ENCODE data around the gene ZCCHC17. TPM values are rescaled to one million over a fixed set of nuclear protein-coding genes. Genes with fewer than 3 reads are reported as not detected.

The ZCCHC17 gene
- total RNA-seq, 1 experiment from 2014 or later: 30.2 TPM

GRCh38 chr1:31289021-31289420, 7.8 kb upstream of the ZCCHC17 start:
- ATAC-seq: no peak
- CTCF ChIA-PET: no interaction called here

GRCh38 chr1:31295874-31296485, 852 bp upstream of the ZCCHC17 start:
- CTCF ChIA-PET: no interaction called here
- TF ChIP-seq CTCF (conservative IDR thresholded peaks at IDR 0.05; ENCODE audit: low read depth, low read length): no peak
- TF ChIP-seq EZH2phosphoT487 (IDR thresholded peaks at IDR 0.05; ENCODE audit: borderline replicate concordance, low read length): no peak
- TF ChIP-seq EZH2 (IDR thresholded peaks at IDR 0.05; ENCODE audit: low read length, unreplicated experiment): no peak
- H3K79me2 ChIP-seq (ENCODE audit: low read length): peaks cover 82% of the 10 kb centered on the region
- intact Hi-C loops (cut with micrococcal nuclease): loop anchor here (2.0 kb wide), 1 partner anchor 39 kb away; no protein-coding TSS in a partner anchor
- DNase-seq: no peak
- H3K4me3 ChIP-seq (ENCODE audit: low read length): peak overlapping the region; percentile 81
- no peaks in the 10 kb centered on the region for H3F3A ChIP-seq (ENCODE audit: low read length, unreplicated experiment)
- H4K20me1 ChIP-seq (ENCODE audit: low read length): no peaks in the 10 kb centered on the region
- H3K27me3 ChIP-seq (ENCODE audit: low read length): no peaks in the 10 kb centered on the region
- H3K36me3 ChIP-seq (ENCODE audit: low read depth, low read length): peaks cover 25% of the 10 kb centered on the region
- peak overlapping the region; percentile 97 for H3K9ac ChIP-seq (ENCODE audit: low read length)
- H3K4me1 ChIP-seq (ENCODE audit: insufficient read depth, low read length): peaks cover 32% of the 10 kb centered on the region
- no peaks in the 10 kb centered on the region for H3K9me3 ChIP-seq (ENCODE audit: low read length)
- H2AFZ ChIP-seq (ENCODE audit: low read length): peak overlapping the region; percentile 78
- POLR2A ChIA-PET (ENCODE audit: unreplicated experiment): interaction anchor here (0.5 kb wide), 1 partner anchor 127 kb away, joined by 3 read pairs; no protein-coding TSS in a partner anchor
- H3K9me2 ChIP-seq (replicated peaks; ENCODE audit: low read length): no peaks in the 10 kb centered on the region
- TSS peak; percentile 76 for BruUV-seq (replicated peaks)
- H3K27ac ChIP-seq (ENCODE audit: low read length): peak overlapping the region; percentile 37
- H3K4me2 ChIP-seq (ENCODE audit: low read length): peak overlapping the region; percentile 90
- no peak; the same call in 1 of the 2 replicates for ATAC-seq

More at GRCh38 chr1:31289021-31289420, 7.8 kb upstream of the ZCCHC17 start:
- Histone ChIP-seq H3K27ac (ENCODE audit: low read length) (no peak overlapping the region), H2AFZ (ENCODE audit: low read length) (no peak overlapping the region), H3K9me2 (replicated peaks; ENCODE audit: low read length) (no peaks in the 10 kb centered on the region), H3K4me3 (ENCODE audit: low read length) (no peak overlapping the region), H3K4me2 (ENCODE audit: low read length) (no peak overlapping the region), H3K4me1 (ENCODE audit: insufficient read depth, low read length) (no peaks in the 10 kb centered on the region), H3F3A (ENCODE audit: low read length, unreplicated experiment) (no peaks in the 10 kb centered on the region), H3K9ac (ENCODE audit: low read length) (no peak overlapping the region), H3K36me3 (ENCODE audit: low read depth, low read length) (peaks cover 61% of the 10 kb centered on the region), H3K27me3 (ENCODE audit: low read length) (no peaks in the 10 kb centered on the region), H3K79me2 (ENCODE audit: low read length) (peaks cover 18% of the 10 kb centered on the region), H4K20me1 (ENCODE audit: low read length) (no peaks in the 10 kb centered on the region), H3K9me3 (ENCODE audit: low read length) (no peaks in the 10 kb centered on the region)
- POLR2A ChIA-PET (ENCODE audit: unreplicated experiment): no interaction called here
- no peak for DNase-seq
- intact Hi-C loops (cut with micrococcal nuclease): no loop called here
- TF ChIP-seq EZH2phosphoT487 (IDR thresholded peaks at IDR 0.05; ENCODE audit: borderline replicate concordance, low read length) (no peak), EZH2 (IDR thresholded peaks at IDR 0.05; ENCODE audit: low read length, unreplicated experiment) (no peak), CTCF (conservative IDR thresholded peaks at IDR 0.05; ENCODE audit: low read depth, low read length) (no peak)
- no TSS peak for BruUV-seq (replicated peaks)

Measured in PC-3 (cell line).